GM18508 (cell line): Measurements from ENCODE around the gene KIF6.

Experiments
- ATAC-seq: cut with Tn5 transposase; IDR thresholded peaks from one replicate; pipeline ENCODE4 v1.9.1; 2021; ENCODE audit warnings: moderate number of reproducible peaks; ENCODE audit not compliant: insufficient read depth, unreplicated experiment

KIF6 gene

GRCh38 chr6:39471954-39472659 lies 253.1 kb downstream of the KIF6 start:
- ATAC-seq: no peak

- ATAC-seq: no peak
Observed at GRCh38 chr6:39470506-39470905, 254.7 kb downstream of the KIF6 start.

- ATAC-seq: no peak
Observed at GRCh38 chr6:39468385-39468784, 256.8 kb downstream of the KIF6 start.

GRCh38 chr6:39466631-39467030 lies 258.6 kb downstream of the KIF6 start:
- ATAC-seq: no peak

GRCh38 chr6:39465539-39465938 lies 259.7 kb downstream of the KIF6 start:
- ATAC-seq: no peak

- no peak for ATAC-seq
Observed at GRCh38 chr6:39464067-39464466, 261.1 kb downstream of the KIF6 start.

GRCh38 chr6:39453956-39454524 lies 271.2 kb downstream of the KIF6 start:
- no peak for ATAC-seq

- ATAC-seq: no peak
Observed at GRCh38 chr6:39453241-39453640, 272.0 kb downstream of the KIF6 start.

- no peak for ATAC-seq
Observed at GRCh38 chr6:39452306-39453145, 272.7 kb downstream of the KIF6 start.

- ATAC-seq: no peak
Observed at GRCh38 chr6:39451831-39452230, 273.4 kb downstream of the KIF6 start.

- ATAC-seq: no peak
Observed at GRCh38 chr6:39449022-39449421, 276.2 kb downstream of the KIF6 start.

GRCh38 chr6:39446909-39447308 lies 278.3 kb downstream of the KIF6 start:
- ATAC-seq: no peak

GRCh38 chr6:39445667-39446066 lies 279.5 kb downstream of the KIF6 start:
- ATAC-seq: no peak

- ATAC-seq: no peak
Observed at GRCh38 chr6:39444479-39445019, 280.7 kb downstream of the KIF6 start.

- no peak for ATAC-seq
Observed at GRCh38 chr6:39441986-39442385, 283.2 kb downstream of the KIF6 start.

- no peak for ATAC-seq
Observed at GRCh38 chr6:39441301-39441700, 283.9 kb downstream of the KIF6 start.

GRCh38 chr6:39440039-39440426 lies 285.2 kb downstream of the KIF6 start:
- no peak for ATAC-seq

GRCh38 chr6:39439342-39440038 lies 285.7 kb downstream of the KIF6 start:
- ATAC-seq: no peak

- ATAC-seq: no peak
Observed at GRCh38 chr6:39433630-39434029, 291.6 kb downstream of the KIF6 start.

GRCh38 chr6:39432330-39433025 lies 292.7 kb downstream of the KIF6 start:
- ATAC-seq: no peak
